HPDE6-E6E7 (cell line): Measurements from ENCODE around the gene TRH.
A peak's percentile ranks its signal among the peaks of the same experiment; 100 is the strongest.

Experiments
- DNase-seq: peaks from one replicate; pipeline ENCODE4 v3.0.0; 2011; ENCODE audit warnings: missing footprints; ENCODE audit errors: extremely low spot score

TRH gene

GRCh38 chr3:129974564-129974832, at the start of gene TRH:
TSS of gene TRH (plus strand) at chr3:129974720. CDS start at chr3:129975817, 1,097 bp downstream.
- no peak for DNase-seq

GRCh38 chr3:129927072-129927471, 47.4 kb upstream of the TRH start:
- no peak for DNase-seq

- DNase-seq: no peak
Measured at GRCh38 chr3:129929383-129929782, 45.1 kb upstream of the TRH start.

DNA sequence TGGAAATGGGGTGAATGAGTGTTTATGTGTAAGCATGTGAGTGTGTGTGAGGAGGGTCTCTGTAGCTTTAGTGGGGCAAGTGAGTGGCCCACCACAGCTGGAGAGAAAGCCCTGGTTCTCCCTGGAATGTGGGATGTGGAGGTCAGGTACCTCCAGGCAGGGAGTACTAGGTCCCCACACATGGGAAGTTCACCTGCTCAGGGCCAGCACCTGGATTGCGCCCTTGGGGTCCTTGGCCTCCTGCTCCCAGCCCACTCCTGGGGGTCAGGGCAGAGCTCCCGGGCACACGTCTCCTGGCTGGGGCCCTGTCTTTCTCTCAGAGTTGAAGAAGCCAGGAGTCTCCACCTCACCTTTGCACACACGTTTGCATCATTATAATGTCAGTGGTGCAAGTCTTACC, 41.0 kb upstream of the TRH start:
- DNase-seq: no peak

DNA sequence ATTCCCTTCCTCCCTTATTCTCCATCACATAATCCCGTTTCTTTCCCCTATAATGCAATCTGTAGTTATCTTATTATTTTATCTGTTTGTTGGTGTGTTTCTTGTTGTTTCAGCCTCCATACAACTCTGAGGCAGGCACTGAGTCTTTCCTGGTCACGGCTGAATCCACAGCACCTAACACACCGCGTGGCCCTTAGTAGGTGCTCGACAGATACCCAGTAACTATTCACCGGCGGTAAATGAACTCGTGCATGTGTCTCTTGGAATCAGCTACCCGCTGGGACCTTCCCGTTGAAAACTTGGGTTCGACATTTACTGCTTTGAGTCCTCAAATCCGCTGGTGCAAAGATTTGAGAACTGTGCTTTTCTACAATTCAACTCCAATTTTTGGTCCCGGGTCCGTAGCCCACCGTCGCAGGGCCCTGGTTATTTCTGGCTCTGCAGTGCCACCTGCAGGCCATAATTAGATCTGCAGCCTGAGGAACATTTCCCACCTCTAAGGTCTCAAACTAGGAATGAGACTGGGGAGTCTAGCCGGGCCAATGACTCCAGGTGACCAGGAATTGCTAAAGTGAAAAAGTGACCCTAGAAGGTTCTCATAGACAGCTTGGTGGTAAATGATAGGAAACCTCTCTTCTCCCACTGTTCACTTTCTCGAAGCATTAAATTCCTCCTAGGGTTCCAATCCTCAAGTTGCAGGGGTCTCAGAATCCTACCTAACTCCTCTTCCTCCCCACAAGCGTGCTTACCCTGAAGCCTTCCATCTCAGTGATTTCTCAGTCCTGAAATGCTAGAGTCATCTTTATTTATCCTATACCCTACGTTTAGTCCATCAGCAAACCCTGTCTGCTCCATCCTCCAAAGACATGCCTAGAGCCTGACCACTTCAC, 40.0 kb upstream of the TRH start:
- DNase-seq: no peak

- DNase-seq: no peak
Measured at GRCh38 chr3:129936757-129937156, 37.8 kb upstream of the TRH start.

- no peak for DNase-seq
Measured at GRCh38 chr3:129937717-129938116, 36.8 kb upstream of the TRH start.

GRCh38 chr3:129938140-129938930, 36.2 kb upstream of the TRH start:
- DNase-seq: no peak

DNA sequence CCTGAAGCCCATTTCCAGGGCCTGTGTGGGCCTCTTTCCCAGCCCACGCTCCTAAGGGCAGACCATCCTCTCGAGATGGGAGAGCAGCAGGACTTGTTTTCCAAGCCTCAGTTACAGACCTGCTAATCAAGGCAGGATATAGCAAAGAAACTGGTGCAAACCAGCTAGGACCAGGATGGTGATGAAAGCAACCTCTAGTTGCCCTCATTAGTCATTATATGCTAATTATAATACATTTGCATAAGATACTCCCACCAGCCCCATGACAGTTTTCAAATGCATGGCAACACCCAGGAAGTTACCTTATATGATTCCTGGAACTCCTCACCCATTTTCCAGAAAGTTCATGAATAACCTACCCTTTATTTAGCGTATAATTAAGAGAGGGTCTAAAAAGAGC, 34.4 kb upstream of the TRH start:
- no peak for DNase-seq

DNA sequence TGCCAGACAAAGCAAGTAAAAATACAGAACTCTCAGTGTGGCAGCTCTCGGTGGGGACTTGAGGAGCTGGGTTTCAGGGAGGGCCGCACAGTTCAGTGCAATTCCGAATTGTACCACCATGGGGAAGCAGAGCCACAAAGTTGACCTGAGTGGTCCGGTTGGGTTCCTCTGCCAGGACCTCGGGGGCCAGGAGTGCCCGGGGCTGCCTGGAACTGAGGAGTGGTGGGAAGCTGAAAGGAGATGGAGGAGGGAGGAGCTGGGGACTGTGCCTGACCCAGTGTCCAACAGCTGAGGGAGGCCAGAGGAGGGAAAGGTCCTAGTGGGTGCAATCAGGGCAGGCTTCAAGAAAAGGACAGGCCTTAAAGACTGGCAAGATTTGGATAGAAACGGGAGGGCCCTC, 32.2 kb upstream of the TRH start:
- peak; percentile 57 for DNase-seq

- DNase-seq: no peak
Measured at GRCh38 chr3:129943020-129943419, 31.5 kb upstream of the TRH start.

DNA sequence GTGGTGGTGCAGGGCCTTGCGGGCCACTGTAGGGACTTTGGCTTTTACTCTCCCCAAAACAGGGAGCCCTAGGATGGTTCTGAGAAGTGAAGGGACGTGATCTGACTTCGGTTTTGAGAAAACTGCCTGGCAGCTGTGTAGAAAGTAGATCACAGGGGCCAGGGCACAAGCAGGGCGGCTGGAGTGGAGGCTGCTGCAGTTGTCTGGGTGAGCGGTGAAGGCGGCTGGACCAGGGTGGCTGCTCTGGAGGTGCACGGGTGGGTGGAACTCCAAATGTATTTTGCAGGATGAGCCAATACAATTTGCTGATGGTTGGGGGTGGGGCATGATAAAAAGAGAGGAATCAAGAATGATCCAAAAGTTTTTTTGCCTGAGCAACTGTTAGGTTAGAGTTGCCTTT, 29.8 kb upstream of the TRH start:
- DNase-seq: no peak

DNA sequence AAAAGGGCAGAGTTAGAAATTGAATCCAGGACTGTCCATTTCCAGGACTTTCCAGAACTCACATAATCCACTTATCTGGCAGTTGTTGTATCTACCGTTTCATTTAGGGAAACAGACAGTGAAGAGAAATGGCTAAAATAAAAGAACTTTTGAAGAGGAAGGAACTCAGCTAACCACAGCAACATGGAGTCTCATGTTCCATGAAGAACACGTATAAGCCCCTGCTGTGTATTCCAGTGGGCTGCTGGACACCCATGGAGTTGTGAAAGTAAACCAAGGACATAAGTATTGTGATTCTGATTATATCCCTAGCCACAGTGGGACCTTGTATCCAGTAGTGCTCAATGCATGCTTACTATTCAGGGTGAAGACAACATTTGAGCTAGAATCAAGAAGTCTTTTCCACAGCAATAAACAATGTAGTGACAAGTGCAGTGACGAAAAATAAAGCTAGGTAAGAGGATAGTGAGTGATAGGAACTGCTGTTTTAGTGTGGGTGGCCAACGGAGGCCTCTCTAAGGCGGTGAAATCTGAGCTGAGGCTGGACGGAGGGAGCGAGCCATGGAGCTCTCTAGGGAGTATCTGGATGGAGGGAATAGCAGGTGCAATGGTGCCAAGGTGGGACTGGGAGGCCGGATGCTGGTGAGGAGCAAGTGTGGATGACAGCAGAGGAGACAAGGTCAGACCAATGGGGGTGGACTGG, 26.8 kb upstream of the TRH start:
- DNase-seq: no peak

DNA sequence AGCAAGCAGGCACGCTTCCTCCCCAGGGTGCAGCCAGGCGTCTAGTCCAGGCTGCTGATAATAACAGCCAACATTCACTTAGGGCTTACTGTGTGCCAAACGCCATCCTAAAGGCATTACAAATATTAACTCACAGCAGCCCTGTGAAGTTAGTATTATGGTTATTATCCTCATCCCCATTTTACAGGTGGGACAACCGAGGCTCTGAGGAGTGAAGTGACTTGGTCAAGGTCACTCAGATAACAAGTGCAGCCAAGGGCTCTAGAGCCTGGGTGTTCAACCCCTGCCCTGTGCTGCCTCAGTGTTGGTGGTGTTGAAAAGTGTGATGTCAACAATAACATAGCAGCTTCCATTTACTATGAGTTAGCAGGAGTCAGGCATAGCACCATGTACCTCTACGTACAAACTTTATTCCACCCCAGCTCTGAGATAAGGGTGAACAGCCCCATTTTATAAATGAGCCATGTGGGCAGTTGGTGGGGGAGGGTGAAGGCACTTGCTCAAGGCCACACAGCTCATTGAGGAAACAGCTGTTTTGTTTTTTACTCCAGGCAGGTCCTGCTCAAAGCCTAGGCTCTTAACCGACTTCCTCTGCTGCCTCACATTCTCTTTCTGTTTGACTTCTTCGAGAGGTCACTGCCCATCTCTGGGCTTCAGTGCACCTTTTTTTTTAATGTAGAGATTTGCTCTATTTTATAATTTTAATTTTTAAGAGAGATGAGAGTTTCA, 24.0 kb upstream of the TRH start:
- DNase-seq: no peak

GRCh38 chr3:129952556-129953355, 21.8 kb upstream of the TRH start:
- DNase-seq: no peak

DNA sequence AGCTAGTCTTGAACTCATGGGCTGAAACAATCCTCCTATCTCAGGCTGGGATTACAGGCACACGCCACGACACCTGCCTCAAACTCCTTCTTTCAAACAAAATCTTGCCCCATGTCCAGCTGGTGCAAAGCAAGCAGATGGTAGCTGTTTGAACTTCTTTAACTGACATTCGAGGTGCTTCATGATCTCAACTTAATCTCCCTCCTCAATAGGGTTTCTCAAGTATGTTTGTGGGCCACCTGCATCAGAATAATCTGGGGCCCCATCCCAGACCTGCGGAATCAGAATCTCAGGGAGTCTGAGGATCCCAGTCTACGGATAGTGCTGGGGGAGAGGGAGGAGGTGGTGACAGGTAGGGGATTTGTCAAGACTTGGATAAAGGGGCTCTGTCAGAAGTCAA, 20.9 kb upstream of the TRH start:
- DNase-seq: no peak

DNA sequence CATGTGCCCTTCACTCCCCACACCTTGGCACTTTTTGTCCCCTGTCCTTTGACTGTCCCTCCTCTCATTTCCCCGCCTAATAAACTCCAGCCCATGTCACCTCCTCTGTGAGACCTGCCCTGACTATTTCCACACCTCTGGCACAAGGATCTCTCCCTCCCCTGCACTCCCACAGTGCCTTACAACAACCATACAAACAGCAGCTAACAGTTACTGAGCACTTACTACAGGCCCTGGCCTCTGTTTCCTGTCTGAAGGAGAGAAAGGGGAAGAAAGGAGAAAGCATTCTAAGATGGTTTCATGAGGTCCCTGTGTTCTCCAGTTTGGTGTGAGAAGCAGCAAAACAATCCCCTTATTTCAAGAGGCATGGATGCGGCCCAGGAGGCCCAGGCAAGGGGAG, 20.0 kb upstream of the TRH start:
- DNase-seq: no peak

DNA sequence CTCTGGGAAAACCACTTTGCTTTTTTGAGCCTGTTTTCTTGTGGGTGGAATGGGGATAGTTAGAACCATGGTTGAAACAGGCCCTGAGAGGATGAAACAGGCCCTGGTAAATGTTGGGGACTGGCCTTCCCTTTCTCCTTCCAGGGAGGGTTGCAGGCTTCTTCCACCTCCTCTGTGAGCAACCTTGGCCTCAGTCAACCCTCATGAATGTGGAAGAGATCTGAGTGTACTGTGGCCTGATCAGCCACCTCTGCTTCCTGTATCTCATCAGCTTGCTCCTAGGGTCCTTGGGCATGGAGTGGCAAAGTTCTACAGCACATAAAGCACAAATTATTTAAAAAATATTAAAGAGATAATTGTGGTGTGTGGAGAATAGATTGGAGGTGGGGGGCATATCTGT, 17.6 kb upstream of the TRH start:
- no peak for DNase-seq

DNA sequence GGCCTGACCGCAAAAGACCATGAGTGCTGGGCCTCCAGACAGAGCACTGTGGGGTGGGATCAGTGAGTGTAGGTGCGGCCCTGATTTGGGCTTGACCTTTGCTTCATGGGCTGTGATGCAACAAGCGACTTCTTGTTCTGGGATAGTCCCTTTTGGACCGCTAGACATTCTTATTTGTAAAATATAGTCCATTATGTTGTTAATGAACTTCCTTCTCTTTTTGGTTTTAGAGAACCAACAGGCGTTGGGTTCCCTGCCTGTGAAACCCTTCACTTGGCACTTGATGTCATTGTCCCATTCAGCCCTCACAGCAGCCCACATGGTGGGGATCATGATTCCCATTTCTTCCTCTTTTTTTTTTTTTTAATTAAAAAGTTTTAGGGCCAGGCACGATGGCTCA, 15.8 kb upstream of the TRH start:
- DNase-seq: no peak

DNA sequence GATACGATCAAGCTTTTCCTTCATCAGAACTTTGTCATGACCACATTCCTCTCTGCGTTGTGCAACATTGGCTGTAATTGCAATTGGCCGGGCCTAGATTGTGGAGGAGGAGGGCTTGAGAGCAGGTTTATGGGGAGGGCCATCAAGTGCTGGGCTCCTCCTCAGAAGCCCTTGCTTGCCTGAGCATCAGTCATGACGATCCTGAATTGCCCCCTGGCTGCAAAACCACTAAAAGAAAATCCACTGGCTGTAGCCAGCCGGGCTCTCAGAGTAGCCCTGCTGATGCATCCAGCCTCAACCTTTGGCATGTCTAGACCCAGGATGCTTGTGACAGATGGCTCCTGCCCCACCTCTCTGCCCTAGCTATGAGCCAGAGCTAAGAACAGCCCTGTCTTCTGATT, 13.4 kb upstream of the TRH start:
- DNase-seq: no peak

DNA sequence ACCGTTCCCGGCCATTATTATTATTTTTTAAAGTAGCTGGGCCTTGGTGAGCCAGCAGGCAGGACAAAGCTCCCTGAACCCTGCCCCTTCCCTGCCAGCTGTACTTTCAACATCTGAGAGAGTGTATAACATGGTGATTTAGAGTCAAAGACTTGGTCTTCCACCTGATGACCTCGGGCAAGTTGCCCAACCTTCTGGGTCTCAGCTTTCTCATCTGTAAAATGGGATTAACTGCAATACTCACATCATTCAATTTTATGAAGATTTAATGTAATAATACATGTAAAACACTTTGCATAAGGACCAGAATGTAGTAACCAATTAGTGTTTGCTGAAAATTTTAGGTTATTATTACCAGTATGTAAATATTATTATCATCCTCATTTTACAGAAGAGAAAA, 11.9 kb upstream of the TRH start:
- DNase-seq: no peak
